ENCODE data around the gene YPEL3. TPM values are rescaled to one million over a fixed set of nuclear protein-coding genes. Genes with fewer than 3 reads are reported as not detected.

The YPEL3 gene
- total RNA-seq, 1 donor from 2014 or later = 6.8 TPM

DNA sequence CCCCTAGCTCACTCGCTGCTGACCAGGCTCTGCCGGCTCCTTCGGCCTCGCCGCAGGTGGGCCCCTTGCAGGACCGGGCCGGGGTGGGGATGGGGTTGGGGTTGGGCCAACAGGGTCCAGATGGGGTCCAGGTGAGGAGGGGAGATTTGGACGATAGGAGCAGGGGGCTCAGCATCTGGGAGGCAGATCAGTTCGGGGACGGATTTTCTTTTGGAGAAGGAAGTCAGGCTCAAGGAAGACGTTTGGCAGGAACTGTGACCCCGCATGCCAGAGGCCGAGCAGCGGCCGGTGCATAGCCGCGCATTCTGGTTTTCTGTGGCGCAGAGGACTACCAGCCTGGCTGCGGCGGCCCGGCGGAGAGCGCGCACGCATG lies 31.3 kb downstream of the YPEL3 start:
- TF ChIP-seq, protein P1, sequence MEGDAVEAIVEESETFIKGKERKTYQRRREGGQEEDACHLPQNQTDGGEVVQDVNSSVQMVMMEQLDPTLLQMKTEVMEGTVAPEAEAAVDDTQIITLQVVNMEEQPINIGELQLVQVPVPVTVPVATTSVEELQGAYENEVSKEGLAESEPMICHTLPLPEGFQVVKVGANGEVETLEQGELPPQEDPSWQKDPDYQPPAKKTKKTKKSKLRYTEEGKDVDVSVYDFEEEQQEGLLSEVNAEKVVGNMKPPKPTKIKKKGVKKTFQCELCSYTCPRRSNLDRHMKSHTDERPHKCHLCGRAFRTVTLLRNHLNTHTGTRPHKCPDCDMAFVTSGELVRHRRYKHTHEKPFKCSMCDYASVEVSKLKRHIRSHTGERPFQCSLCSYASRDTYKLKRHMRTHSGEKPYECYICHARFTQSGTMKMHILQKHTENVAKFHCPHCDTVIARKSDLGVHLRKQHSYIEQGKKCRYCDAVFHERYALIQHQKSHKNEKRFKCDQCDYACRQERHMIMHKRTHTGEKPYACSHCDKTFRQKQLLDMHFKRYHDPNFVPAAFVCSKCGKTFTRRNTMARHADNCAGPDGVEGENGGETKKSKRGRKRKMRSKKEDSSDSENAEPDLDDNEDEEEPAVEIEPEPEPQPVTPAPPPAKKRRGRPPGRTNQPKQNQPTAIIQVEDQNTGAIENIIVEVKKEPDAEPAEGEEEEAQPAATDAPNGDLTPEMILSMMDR (IDR thresholded peaks at IDR 0.05) = no peak
- TF ChIP-seq EZH2phosphoT487 (IDR thresholded peaks at IDR 0.05) (no peak), EZH2 (IDR thresholded peaks at IDR 0.05) (no peak)
- DNase-seq (ENCODE audit: low spot score) = no peak
- peaks cover 49% of the 10 kb centered on the region for H3K4me1 Mint-ChIP-seq
- Histone ChIP-seq H3K9me3 (ENCODE audit: low read depth) (no peaks in the 10 kb centered on the region), H3K27ac (peak overlapping the region; percentile 90), H3K4me3 (peak overlapping the region; percentile 92), H3F3A (ENCODE audit: low read depth) (peaks cover 46% of the 10 kb centered on the region), H3K9ac (peak overlapping the region; percentile 39), H3K79me2 (ENCODE audit: low read depth) (peaks cover 59% of the 10 kb centered on the region), H4K20me1 (ENCODE audit: low read depth) (peaks cover 41% of the 10 kb centered on the region), H2AFZ (replicated peaks) (no peak overlapping the region), H3K36me3 (peaks cover 12% of the 10 kb centered on the region), H3K4me1 (peaks cover 34% of the 10 kb centered on the region), H3K27me3 (no peaks in the 10 kb centered on the region), H3K4me2 (peak overlapping the region; percentile 86)
- peak overlapping the region; percentile 50 for H3K27ac Mint-ChIP-seq
- H3K36me3 Mint-ChIP-seq = peaks cover 27% of the 10 kb centered on the region
- peak overlapping the region; percentile 96 for H3K4me3 Mint-ChIP-seq
- peaks cover 4% of the 10 kb centered on the region for H3K27me3 Mint-ChIP-seq (ENCODE audit: insufficient read depth, low read depth)
- no peaks in the 10 kb centered on the region for H3K9me3 Mint-ChIP-seq

DNA sequence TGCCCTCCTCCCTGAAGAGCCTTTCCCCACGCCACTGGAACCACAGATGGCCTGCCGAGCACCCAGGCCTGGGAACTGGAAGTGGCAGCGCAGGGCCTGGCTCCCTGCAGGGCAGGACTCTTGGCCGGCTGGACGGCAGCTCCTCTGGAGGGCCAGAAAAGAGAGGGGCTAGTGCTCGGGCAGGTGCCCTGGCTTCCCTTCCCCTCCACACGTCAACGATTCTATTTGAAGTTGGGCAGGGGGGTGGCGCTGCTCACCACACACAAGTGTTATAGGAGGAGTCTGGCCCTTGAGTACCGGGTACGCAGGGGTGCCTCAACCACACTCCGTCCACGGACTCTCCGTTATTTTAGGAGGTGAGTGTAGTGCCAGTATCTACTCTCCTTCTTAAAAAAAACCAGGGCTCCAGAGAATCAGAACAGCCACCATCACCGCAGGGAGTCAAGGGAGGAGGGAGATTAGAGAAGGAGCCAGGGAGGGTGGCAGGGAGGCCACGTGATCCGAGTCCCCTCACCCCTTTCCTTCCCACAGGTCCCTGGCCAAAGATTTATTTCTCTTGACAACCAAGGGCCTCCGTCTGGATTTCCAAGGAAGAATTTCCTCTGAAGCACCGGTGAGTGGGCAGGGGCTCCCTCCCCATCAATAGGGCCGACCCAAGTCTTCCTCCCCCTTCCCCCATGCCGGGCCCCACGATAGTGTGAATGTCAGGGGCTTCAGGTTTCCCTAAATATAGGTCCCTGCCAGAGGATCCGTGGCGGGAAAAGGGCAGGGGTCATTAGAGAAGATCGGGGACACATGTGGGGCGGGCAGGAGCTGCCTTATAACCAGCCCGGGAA lies 31.9 kb downstream of the YPEL3 start:
- H3K36me3 ChIP-seq = peaks cover 10% of the 10 kb centered on the region
- H3K4me2 ChIP-seq = peak overlapping the region; percentile 86
- no peak overlapping the region for H2AFZ ChIP-seq (replicated peaks)
- peaks cover 35% of the 10 kb centered on the region for H4K20me1 ChIP-seq (ENCODE audit: low read depth)
- peak overlapping the region; percentile 92 for H3K4me3 ChIP-seq
- H3K27ac Mint-ChIP-seq = peak overlapping the region; percentile 95
- DNase-seq (ENCODE audit: low spot score) = peak; percentile 64
- TF ChIP-seq EZH2phosphoT487 (IDR thresholded peaks at IDR 0.05) = no peak
- TF ChIP-seq, protein P1 (IDR thresholded peaks at IDR 0.05) = peak; percentile 26
- peaks cover 53% of the 10 kb centered on the region for H3K79me2 ChIP-seq (ENCODE audit: low read depth)
- peaks cover 4% of the 10 kb centered on the region for H3K27me3 Mint-ChIP-seq (ENCODE audit: insufficient read depth, low read depth)
- H3K4me1 Mint-ChIP-seq = peaks cover 45% of the 10 kb centered on the region
- no peaks in the 10 kb centered on the region for H3K9me3 Mint-ChIP-seq
- H3K4me3 Mint-ChIP-seq = peak overlapping the region; percentile 96
- peaks cover 40% of the 10 kb centered on the region for H3F3A ChIP-seq (ENCODE audit: low read depth)
- peak overlapping the region; percentile 39 for H3K9ac ChIP-seq
- no peaks in the 10 kb centered on the region for H3K27me3 ChIP-seq
- H3K9me3 ChIP-seq (ENCODE audit: low read depth) = no peaks in the 10 kb centered on the region
- peaks cover 23% of the 10 kb centered on the region for H3K36me3 Mint-ChIP-seq
- H3K4me1 ChIP-seq = peaks cover 34% of the 10 kb centered on the region
- H3K27ac ChIP-seq = peak overlapping the region; percentile 90

DNA sequence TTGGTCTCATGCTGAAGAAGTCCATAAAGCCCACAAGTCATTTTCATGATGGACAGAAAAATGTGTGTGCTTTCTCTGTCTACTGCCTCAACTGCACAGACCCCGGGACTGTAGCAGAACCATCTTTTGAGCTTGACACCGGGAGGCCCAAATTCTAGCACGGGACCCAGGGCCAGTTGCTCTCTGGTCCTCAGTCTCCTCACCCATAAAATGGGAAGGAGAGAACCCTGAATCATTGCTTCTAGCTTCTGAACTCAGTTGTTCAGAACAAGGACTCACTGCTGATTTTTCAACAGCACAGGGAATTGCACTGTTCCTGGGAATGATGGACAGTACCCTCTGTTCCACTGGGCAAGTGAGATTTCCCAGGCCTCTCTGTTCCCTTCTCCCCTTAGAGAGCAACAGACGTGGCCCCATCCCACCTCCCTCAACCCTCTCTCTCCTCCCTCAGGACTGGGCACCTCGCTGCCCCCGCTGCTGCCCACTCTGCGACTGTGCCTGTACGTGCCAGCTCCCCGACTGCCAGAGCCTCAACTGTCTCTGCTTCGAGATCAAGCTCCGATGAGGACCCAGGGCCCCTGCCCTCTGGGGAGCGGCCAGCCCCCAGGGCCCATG lies 32.6 kb downstream of the YPEL3 start:
- no peak overlapping the region for H3K27ac Mint-ChIP-seq
- Histone ChIP-seq H3K4me2 (peak overlapping the region; percentile 86), H2AFZ (replicated peaks) (no peak overlapping the region), H3K9me3 (ENCODE audit: low read depth) (no peaks in the 10 kb centered on the region), H3K36me3 (peaks cover 10% of the 10 kb centered on the region), H3K4me3 (peak overlapping the region; percentile 92), H3K4me1 (peaks cover 34% of the 10 kb centered on the region), H3F3A (ENCODE audit: low read depth) (peaks cover 38% of the 10 kb centered on the region), H3K79me2 (ENCODE audit: low read depth) (peaks cover 46% of the 10 kb centered on the region), H4K20me1 (ENCODE audit: low read depth) (peaks cover 27% of the 10 kb centered on the region), H3K27me3 (no peaks in the 10 kb centered on the region), H3K27ac (peak overlapping the region; percentile 90), H3K9ac (no peak overlapping the region)
- H3K27me3 Mint-ChIP-seq (ENCODE audit: insufficient read depth, low read depth) = peaks cover 4% of the 10 kb centered on the region
- peaks cover 20% of the 10 kb centered on the region for H3K36me3 Mint-ChIP-seq
- TF ChIP-seq, protein P1 (IDR thresholded peaks at IDR 0.05) = no peak
- TF ChIP-seq EZH2 (IDR thresholded peaks at IDR 0.05) (no peak), EZH2phosphoT487 (IDR thresholded peaks at IDR 0.05) (no peak)
- peak overlapping the region; percentile 96 for H3K4me3 Mint-ChIP-seq
- peaks cover 39% of the 10 kb centered on the region for H3K4me1 Mint-ChIP-seq
- H3K9me3 Mint-ChIP-seq = no peaks in the 10 kb centered on the region
- DNase-seq (ENCODE audit: low spot score) = no peak

Data from neural progenitor cell (in vitro differentiated cells).